GM11168 (cell line): Measurements from ENCODE around the gene ACAD9.
"Not testable (repeated sequence)": the region's sequence is repeated elsewhere in the genome, so short reads cannot be mapped to it uniquely, and the experiment has no call there.

Experiments
- in situ Hi-C: fragments of 300-500 bp; cut with MboI; formaldehyde crosslinking; loops from one replicate; pipeline ENCODE4 v1.12.0; 2022; ENCODE audit warnings: low sequenced_read_pairs; ENCODE audit not compliant: unreplicated experiment

Gene ACAD9

GRCh38 chr3:128879125-128879969, at the start of gene ACAD9:
ACAD9 (plus strand) TSS chr3:128879620; CDS start chr3:128879692, 72 bp downstream.
- in situ Hi-C loops: no loop called here

GRCh38 chr3:128829925-128830625, 49.3 kb upstream of the ACAD9 start:
- in situ Hi-C loops: not testable (repeated sequence)

- in situ Hi-C loops: not testable (repeated sequence)
Measured at GRCh38 chr3:128830762-128831161, 48.7 kb upstream of the ACAD9 start.

GRCh38 chr3:128832979-128833378, 46.4 kb upstream of the ACAD9 start:
- in situ Hi-C loops: not testable (repeated sequence)

GRCh38 chr3:128835096-128835495, 44.3 kb upstream of the ACAD9 start:
- in situ Hi-C loops: no loop called here

GRCh38 chr3:128841926-128842920, 37.2 kb upstream of the ACAD9 start:
- in situ Hi-C loops: no loop called here

- in situ Hi-C loops: no loop called here
Measured at GRCh38 chr3:128844502-128844901, 34.9 kb upstream of the ACAD9 start.

- in situ Hi-C loops: no loop called here
Measured at GRCh38 chr3:128845119-128845777, 34.2 kb upstream of the ACAD9 start.

- in situ Hi-C loops: no loop called here
Measured at GRCh38 chr3:128845778-128846485, 33.5 kb upstream of the ACAD9 start.

- in situ Hi-C loops: no loop called here
Measured at GRCh38 chr3:128846486-128846891, 32.9 kb upstream of the ACAD9 start.

- in situ Hi-C loops: no loop called here
Measured at GRCh38 chr3:128847666-128848370, 31.6 kb upstream of the ACAD9 start.

- in situ Hi-C loops: no loop called here
Measured at GRCh38 chr3:128848936-128849335, 30.5 kb upstream of the ACAD9 start.

- in situ Hi-C loops: no loop called here
Measured at GRCh38 chr3:128849911-128850455, 29.4 kb upstream of the ACAD9 start.

- in situ Hi-C loops: no loop called here
Measured at GRCh38 chr3:128850544-128850943, 28.9 kb upstream of the ACAD9 start.

GRCh38 chr3:128851601-128852000, 27.8 kb upstream of the ACAD9 start:
- in situ Hi-C loops: no loop called here

- in situ Hi-C loops: no loop called here
Measured at GRCh38 chr3:128853826-128854225, 25.6 kb upstream of the ACAD9 start.

- in situ Hi-C loops: no loop called here
Measured at GRCh38 chr3:128854475-128854874, 24.9 kb upstream of the ACAD9 start.

GRCh38 chr3:128855569-128855968, 23.9 kb upstream of the ACAD9 start:
- in situ Hi-C loops: no loop called here
